H1 (cell line): ENCODE data around the gene TGM1. TPM values are rescaled to one million over a fixed set of nuclear protein-coding genes. Genes with fewer than 3 reads are reported as not detected.

ENCODE experiments used
- CTCF ChIA-PET: fragments of 300-600 bp; sonication (Branson Sonifier 250); formaldehyde crosslinking; loops from one replicate; lab custom pipeline; 2021; ENCODE audit not compliant: partially characterized antibody; lab: Charles Lee
- POLR2A ChIA-PET: fragments of 300-600 bp; sonication (Branson Sonifier 250); formaldehyde crosslinking; loops from one replicate; lab custom pipeline; 2021; ENCODE audit warnings: inconsistent platforms; ENCODE audit not compliant: partially characterized antibody; lab: Charles Lee
- DNase-seq, 2 experiments: peaks; one replicate each; pipeline versions ENCODE4 v3.0.0 to v3.0.0-alpha.2; 2010 to 2022; ENCODE audit warnings: low spot score in 2 of 2, low read depth in 1 of 2, mixed read lengths in 1 of 2
- FAIRE-seq: peaks from 2 replicates; lab custom pipeline; 2011; peaks lifted over from hg19 to GRCh38; lab: Jason Lieb, UNC
- H2AFZ ChIP-seq: 2 replicates; pipeline ENCODE4 v1.8.1; 2012; ENCODE audit warnings: low read length, inconsistent platforms
- H2AK5ac ChIP-seq: 2 replicates; pipeline ENCODE4 v1.6.1; 2013; ENCODE audit warnings: low read depth, low read length
- H2BK120ac ChIP-seq: replicated peaks from 2 replicates; pipeline ENCODE3; 2013; ENCODE audit warnings: low read depth, low read length, inconsistent platforms
- H2BK12ac ChIP-seq: 2 replicates; pipeline ENCODE4 v1.6.1; 2013; ENCODE audit warnings: low read depth, low read length
- H2BK15ac ChIP-seq: 2 replicates; pipeline ENCODE4 v1.6.1; 2013; ENCODE audit warnings: low read length
- H2BK20ac ChIP-seq: 2 replicates; pipeline ENCODE4 v1.6.1; 2013; ENCODE audit warnings: low read length
- H2BK5ac ChIP-seq: 2 replicates; pipeline ENCODE4 v1.6.1; 2013; ENCODE audit warnings: low read depth, low read length
- H3K14ac ChIP-seq: 2 replicates; pipeline ENCODE4 v1.6.1; 2013; ENCODE audit warnings: inconsistent platforms; ENCODE audit not compliant: insufficient read length
- H3K18ac ChIP-seq: 2 replicates; pipeline ENCODE4 v1.6.1; 2013; ENCODE audit warnings: low read length; ENCODE audit errors: extremely low read depth
- H3K23ac ChIP-seq: 2 replicates; pipeline ENCODE4 v1.6.1; 2013; ENCODE audit warnings: inconsistent platforms; ENCODE audit not compliant: insufficient read length
- H3K23me2 ChIP-seq: 2 replicates; pipeline ENCODE4 v1.6.1; 2013; ENCODE audit warnings: low read depth, low read length
- H3K27ac ChIP-seq: 2 replicates; pipeline ENCODE4 v1.6.1; 2011; ENCODE audit warnings: low read depth, low read length, inconsistent platforms
- H3K27me3 ChIP-seq, 4 experiments: replicated peaks in 1 of 4; 1 replicate in 1 of 4; 2 replicates in 3 of 4; pipeline versions ENCODE4 v1.6.1 to v1.8.1; 2011 to 2013; ENCODE audit warnings: low read length in 3 of 4, mild to moderate bottlenecking in 3 of 4, inconsistent platforms in 2 of 4, mixed read lengths in 2 of 4, moderate library complexity in 1 of 4; ENCODE audit not compliant: control insufficient read depth in 3 of 4, insufficient read depth in 3 of 4; ENCODE audit errors: extremely low read depth in 1 of 4
- H3K36me3 ChIP-seq, 4 experiments: 2 replicates each; pipeline versions ENCODE4 v1.6.1 to v1.8.1; 2011 to 2013; ENCODE audit warnings: mild to moderate bottlenecking in 4 of 4, low read length in 3 of 4, moderate library complexity in 2 of 4, control low read depth in 1 of 4, inconsistent platforms in 1 of 4; ENCODE audit not compliant: insufficient read depth in 4 of 4, control insufficient read depth in 2 of 4
- H3K4ac ChIP-seq: replicated peaks from 2 replicates; pipeline ENCODE3; 2013; ENCODE audit warnings: low read length, low read depth, mixed read lengths, inconsistent platforms; ENCODE audit not compliant: insufficient read length
- H3K4me1 ChIP-seq, 4 experiments: replicated peaks in 1 of 4; 1 replicate in 1 of 4; 2 replicates in 3 of 4; pipeline versions ENCODE4 v1.6.1 to v1.8.1; 2011 to 2013; ENCODE audit warnings: low read length in 3 of 4, inconsistent platforms in 2 of 4, mixed read lengths in 1 of 4; ENCODE audit not compliant: insufficient read depth in 4 of 4, control insufficient read depth in 3 of 4
- H3K4me2 ChIP-seq, 2 experiments: 2 replicates each; pipeline versions ENCODE4 v1.6.1 to v1.8.1; 2011 to 2013; ENCODE audit warnings: low read depth in 2 of 2, low read length in 2 of 2, control low read depth in 1 of 2, inconsistent platforms in 1 of 2, mild to moderate bottlenecking in 1 of 2; ENCODE audit not compliant: insufficient read depth in 1 of 2
- H3K4me3 ChIP-seq, 4 experiments: fragments of 200-600, 300-600 bp in 1 of 4; sonication (generic), shearing (Covaris generic), sonication (Bioruptor Twin) in 1 of 4; 2 replicates each; pipeline versions ENCODE4 v1.5.1 to v1.8.1; 2011 to 2016; ENCODE audit warnings: low read length in 4 of 4, low read depth in 3 of 4, control low read depth in 2 of 4, inconsistent platforms in 2 of 4, mild to moderate bottlenecking in 2 of 4, mixed read lengths in 1 of 4, moderate library complexity in 1 of 4; ENCODE audit not compliant: insufficient read depth in 2 of 4; ENCODE audit errors: extremely low read depth in 1 of 4
- H3K56ac ChIP-seq: replicated peaks from 2 replicates; pipeline ENCODE3; 2013; ENCODE audit warnings: low read depth, mild to moderate bottlenecking, mixed read lengths, low read length, inconsistent platforms; ENCODE audit not compliant: insufficient read length
- H3K79me1 ChIP-seq: 2 replicates; pipeline ENCODE4 v1.6.1; 2013; ENCODE audit warnings: low read depth, low read length, control low read depth
- H3K79me2 ChIP-seq, 2 experiments: 2 replicates each; pipeline versions ENCODE4 v1.6.1 to v1.8.1; 2012 to 2013; ENCODE audit warnings: low read length in 2 of 2, mild to moderate bottlenecking in 2 of 2, inconsistent platforms in 1 of 2; ENCODE audit not compliant: insufficient read depth in 2 of 2, control insufficient read depth in 1 of 2
- H3K9ac ChIP-seq, 4 experiments: replicated peaks in 1 of 4; 1 replicate in 1 of 4; 2 replicates in 3 of 4; pipeline versions ENCODE4 v1.6.1 to v1.8.1; 2011 to 2013; ENCODE audit warnings: low read depth in 3 of 4, low read length in 3 of 4, control low read depth in 2 of 4, mild to moderate bottlenecking in 2 of 4, moderate library complexity in 2 of 4, inconsistent platforms in 1 of 4; ENCODE audit errors: extremely low read depth in 1 of 4
- H3K9me3 ChIP-seq, 2 experiments: 2 replicates each; pipeline versions ENCODE4 v1.6.1 to v1.8.1; 2012 to 2013; ENCODE audit warnings: mild to moderate bottlenecking in 2 of 2, moderate library complexity in 2 of 2, control low read depth in 1 of 2, inconsistent platforms in 1 of 2, low read depth in 1 of 2, low read length in 1 of 2, mixed read lengths in 1 of 2; ENCODE audit not compliant: insufficient read depth in 2 of 2
- H4K20me1 ChIP-seq, 2 experiments: replicated peaks in 1 of 2; 2 replicates each; pipeline versions ENCODE3 to v1.8.1; 2011 to 2013; ENCODE audit warnings: inconsistent platforms in 2 of 2, low read length in 2 of 2, mild to moderate bottlenecking in 1 of 2; ENCODE audit not compliant: insufficient read depth in 2 of 2, control insufficient read depth in 1 of 2
- H4K5ac ChIP-seq: 2 replicates; pipeline ENCODE4 v1.6.1; 2013; ENCODE audit warnings: low read length, low read depth, mixed read lengths, inconsistent platforms; ENCODE audit not compliant: insufficient read length
- H4K8ac ChIP-seq: 2 replicates; pipeline ENCODE4 v1.8.0; 2013; ENCODE audit warnings: mild to moderate bottlenecking, moderate library complexity, low read length, inconsistent platforms; ENCODE audit not compliant: insufficient read depth; ENCODE audit errors: extremely low read depth
- H4K91ac ChIP-seq: replicated peaks from 2 replicates; pipeline ENCODE3; 2013; ENCODE audit warnings: low read length, mixed read lengths, inconsistent platforms; ENCODE audit not compliant: insufficient read length
- BRCA1 ChIP-seq: IDR thresholded peaks from 2 replicates; pipeline ENCODE4 v1.6.1; 2012; ENCODE audit warnings: low read depth, low read length, improper control_type of control experiment
- EP300 ChIP-seq, 2 experiments: IDR thresholded peaks; 1 replicate in 1 of 2; 2 replicates in 1 of 2; pipeline ENCODE4 v1.6.1; 2011 to 2012; ENCODE audit warnings: low read depth in 2 of 2, low read length in 2 of 2, mild to moderate bottlenecking in 2 of 2, borderline replicate concordance in 1 of 2, inconsistent platforms in 1 of 2, moderate library complexity in 1 of 2
- WGBS, 2 experiments: shearing (Covaris generic) in 1 of 2; methylation state at CpG; one replicate each; pipeline versions ENCODE4 v1.1.6 to v1.1.7; 2013 to 2015; ENCODE audit warnings: low lambda C conversion rate in 2 of 2, mixed read lengths in 2 of 2, inconsistent platforms in 1 of 2, low coverage in 1 of 2, missing lambda C conversion rate in 1 of 2; ENCODE audit not compliant: insufficient replicate concordance in 2 of 2, insufficient coverage in 1 of 2, insufficient read length in 1 of 2; ENCODE audit errors: extremely low coverage in 1 of 2, missing lambda C conversion rate in 1 of 2; 5-methylcytosine and 5-hydroxymethylcytosine counted together
- polyA plus RNA-seq, 7 experiments: library from polyadenylated mRNA; depleted of rRNA in 3 of 7; stranded (reverse) in 5 of 7; unstranded in 2 of 7; fragments of >200 nt in 5 of 7; fragments of 200-250 nt in 2 of 7; gene quantifications; 1 replicate in 5 of 7; 2 replicates in 1 of 7; 4 replicates in 1 of 7; pipeline versions ENCODE4 v1.2.1 to v1.2.3, GENCODE V29; 2011 to 2013; ENCODE audit warnings: missing spikeins in 2 of 7, mixed read lengths in 2 of 7
- total RNA-seq: library from RNA; stranded (reverse); fragmentation: NEBNext Ultra II Directional; extraction: Animal tissue kit (Norgen Biotek cat#: 25700); gene quantifications from 2 replicates; pipeline ENCODE4 v1.2.1, GENCODE V29; 2021

TGM1 gene
- total and polyA plus RNA-seq, 2 of the 8 experiments (the other 6 are each of a cell fraction or from before 2014, with no cell fraction given), result 1.8 to 2.2 TPM

DNA sequence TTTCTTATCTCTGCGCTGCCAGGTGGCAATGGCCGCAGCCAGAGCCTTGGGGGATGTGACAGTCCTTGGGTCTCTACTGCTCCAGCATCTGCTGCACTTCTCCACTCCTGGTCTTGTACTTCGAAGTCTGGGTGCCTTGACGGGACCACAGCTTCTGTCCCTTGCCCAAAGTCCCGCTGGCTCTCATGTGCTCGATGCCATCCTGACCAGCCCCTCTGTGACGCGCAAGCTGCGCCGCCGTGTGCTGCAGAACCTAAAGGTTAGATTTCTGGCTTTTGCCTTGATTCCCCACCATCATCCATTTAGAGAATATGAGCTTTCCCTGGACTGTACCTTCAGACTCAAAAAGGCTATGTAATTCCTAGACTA, 41.0 kb upstream of the TGM1 start:
- H2BK12ac ChIP-seq, result no peak overlapping the region
- H3K56ac ChIP-seq, result no peak overlapping the region
- DNase-seq, result no peak
- CTCF ChIA-PET, result interaction anchor here (1.0 to 15.8 kb wide), 4 partner anchors 8 to 41 kb away, joined by 3 to 173 read pairs (median 5); partner anchors contain the start of gene ADCY4
- no peak overlapping the region for H3K27ac ChIP-seq
- peaks cover 29 to 42% (median 38%) of the 10 kb centered on the region in 4 experiments for H3K36me3 ChIP-seq
- peaks cover 4 to 13% of the 10 kb centered on the region in 2 experiments; a peak in 2 of 4 replicates for H3K79me2 ChIP-seq
- H3K23ac ChIP-seq, result no peak overlapping the region
- WGBS, 2 experiments, result 95% methylated on average over 11 of the region's 11 CpGs; no CpG with 5 or more reads in 1 of the 2 experiments
- no peak for FAIRE-seq
- no peak overlapping the region for H2BK5ac ChIP-seq
- H2BK15ac ChIP-seq, result no peak overlapping the region
- H4K91ac ChIP-seq, result no peak overlapping the region
- no peak overlapping the region for H2AFZ ChIP-seq
- TF ChIP-seq EP300 (IDR thresholded peaks at IDR 0.05; ENCODE audit: borderline replicate concordance in 1 of 2, low read depth in 2 of 2, low read length in 2 of 2) (no peak), BRCA1 (no peak)
- no peak overlapping the region for H2AK5ac ChIP-seq
- no peak overlapping the region for H4K8ac ChIP-seq
- no peak overlapping the region for H3K14ac ChIP-seq
- peaks cover 0 to 4% (median 1%) of the 10 kb centered on the region in 4 experiments; a peak in 4 of 7 replicates for H3K4me1 ChIP-seq
- H3K4ac ChIP-seq, result no peak overlapping the region
- peaks cover 0 to 4% of the 10 kb centered on the region in 2 experiments for H4K20me1 ChIP-seq
- no peak overlapping the region for H2BK120ac ChIP-seq
- no peaks in the 10 kb centered on the region; a peak in 1 of 4 replicates for H3K9me3 ChIP-seq
- no peak overlapping the region for H3K4me3 ChIP-seq
- H4K5ac ChIP-seq, result no peak overlapping the region
- no peaks in the 10 kb centered on the region for H3K27me3 ChIP-seq
- H3K23me2 ChIP-seq, result peaks cover 6% of the 10 kb centered on the region
- H3K18ac ChIP-seq, result no peak overlapping the region
- no peak overlapping the region for H3K4me2 ChIP-seq
- no peak overlapping the region for H3K9ac ChIP-seq
- POLR2A ChIA-PET, result interaction anchor here (1.1 to 1.5 kb wide), 2 partner anchors 10 to 57 kb away, joined by 3 to 5 read pairs; no protein-coding TSS in a partner anchor
- H2BK20ac ChIP-seq, result no peak overlapping the region
- H3K79me1 ChIP-seq, result peaks cover 5% of the 10 kb centered on the region; the same call in 1 of the 2 replicates
